ENCODE data around the gene INAVA. TPM values are rescaled to one million over a fixed set of nuclear protein-coding genes. Genes with fewer than 3 reads are reported as not detected.

The INAVA gene
- total and polyA plus RNA-seq, 2 of the 13 experiments (the other 11 are each of a cell fraction or from before 2014, with no cell fraction given), result 6.0 to 13.5 TPM

DNA sequence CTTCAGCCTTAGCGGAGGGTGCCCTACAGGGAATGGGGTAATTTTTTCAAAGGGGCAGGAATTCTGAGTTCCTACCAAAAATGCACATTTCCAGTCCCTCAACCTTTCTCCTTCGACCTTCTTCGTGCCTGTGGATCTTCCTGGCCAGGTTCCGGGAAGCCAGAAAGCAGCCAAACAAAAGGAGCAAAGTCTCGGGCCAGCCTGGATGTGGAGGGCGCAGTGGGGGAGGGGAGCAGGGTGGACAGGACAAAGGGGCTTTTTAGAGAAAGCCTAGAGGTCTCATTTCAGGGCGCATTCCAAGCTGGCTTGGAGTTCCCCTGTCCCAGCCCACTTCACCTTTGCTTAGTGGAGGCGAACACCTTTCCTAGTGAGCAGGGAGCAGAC lies 2.9 kb upstream of the INAVA start (continued):
- TF ChIP-seq, protein P1, sequence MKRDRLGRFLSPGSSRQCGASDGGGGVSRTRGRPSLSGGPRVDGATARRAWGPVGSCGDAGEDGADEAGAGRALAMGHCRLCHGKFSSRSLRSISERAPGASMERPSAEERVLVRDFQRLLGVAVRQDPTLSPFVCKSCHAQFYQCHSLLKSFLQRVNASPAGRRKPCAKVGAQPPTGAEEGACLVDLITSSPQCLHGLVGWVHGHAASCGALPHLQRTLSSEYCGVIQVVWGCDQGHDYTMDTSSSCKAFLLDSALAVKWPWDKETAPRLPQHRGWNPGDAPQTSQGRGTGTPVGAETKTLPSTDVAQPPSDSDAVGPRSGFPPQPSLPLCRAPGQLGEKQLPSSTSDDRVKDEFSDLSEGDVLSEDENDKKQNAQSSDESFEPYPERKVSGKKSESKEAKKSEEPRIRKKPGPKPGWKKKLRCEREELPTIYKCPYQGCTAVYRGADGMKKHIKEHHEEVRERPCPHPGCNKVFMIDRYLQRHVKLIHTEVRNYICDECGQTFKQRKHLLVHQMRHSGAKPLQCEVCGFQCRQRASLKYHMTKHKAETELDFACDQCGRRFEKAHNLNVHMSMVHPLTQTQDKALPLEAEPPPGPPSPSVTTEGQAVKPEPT (CRISPR knock-in tag; IDR thresholded peaks at IDR 0.05; ENCODE audit: low read depth), result no peak
- TF ChIP-seq, protein P2, sequence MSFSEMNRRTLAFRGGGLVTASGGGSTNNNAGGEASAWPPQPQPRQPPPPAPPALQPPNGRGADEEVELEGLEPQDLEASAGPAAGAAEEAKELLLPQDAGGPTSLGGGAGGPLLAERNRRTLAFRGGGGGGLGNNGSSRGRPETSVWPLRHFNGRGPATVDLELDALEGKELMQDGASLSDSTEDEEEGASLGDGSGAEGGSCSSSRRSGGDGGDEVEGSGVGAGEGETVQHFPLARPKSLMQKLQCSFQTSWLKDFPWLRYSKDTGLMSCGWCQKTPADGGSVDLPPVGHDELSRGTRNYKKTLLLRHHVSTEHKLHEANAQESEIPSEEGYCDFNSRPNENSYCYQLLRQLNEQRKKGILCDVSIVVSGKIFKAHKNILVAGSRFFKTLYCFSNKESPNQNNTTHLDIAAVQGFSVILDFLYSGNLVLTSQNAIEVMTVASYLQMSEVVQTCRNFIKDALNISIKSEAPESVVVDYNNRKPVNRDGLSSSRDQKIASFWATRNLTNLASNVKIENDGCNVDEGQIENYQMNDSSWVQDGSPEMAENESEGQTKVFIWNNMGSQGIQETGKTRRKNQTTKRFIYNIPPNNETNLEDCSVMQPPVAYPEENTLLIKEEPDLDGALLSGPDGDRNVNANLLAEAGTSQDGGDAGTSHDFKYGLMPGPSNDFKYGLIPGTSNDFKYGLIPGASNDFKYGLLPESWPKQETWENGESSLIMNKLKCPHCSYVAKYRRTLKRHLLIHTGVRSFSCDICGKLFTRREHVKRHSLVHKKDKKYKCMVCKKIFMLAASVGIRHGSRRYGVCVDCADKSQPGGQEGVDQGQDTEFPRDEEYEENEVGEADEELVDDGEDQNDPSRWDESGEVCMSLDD (CRISPR knock-in tag; IDR thresholded peaks at IDR 0.05; ENCODE audit: borderline replicate concordance), result 0 out of 2 replicates have a peak, but pooled peaks have one; percentile 41
- no peak for TF ChIP-seq PHF20 (CRISPR knock-in tag; IDR thresholded peaks at IDR 0.05)
- no peak for TF ChIP-seq ZNF619 (CRISPR knock-in tag; IDR thresholded peaks at IDR 0.05)
- TF ChIP-seq HOXA9 (CRISPR knock-in tag; IDR thresholded peaks at IDR 0.05; ENCODE audit: borderline replicate concordance), result no peak
- TF ChIP-seq, protein P3, sequence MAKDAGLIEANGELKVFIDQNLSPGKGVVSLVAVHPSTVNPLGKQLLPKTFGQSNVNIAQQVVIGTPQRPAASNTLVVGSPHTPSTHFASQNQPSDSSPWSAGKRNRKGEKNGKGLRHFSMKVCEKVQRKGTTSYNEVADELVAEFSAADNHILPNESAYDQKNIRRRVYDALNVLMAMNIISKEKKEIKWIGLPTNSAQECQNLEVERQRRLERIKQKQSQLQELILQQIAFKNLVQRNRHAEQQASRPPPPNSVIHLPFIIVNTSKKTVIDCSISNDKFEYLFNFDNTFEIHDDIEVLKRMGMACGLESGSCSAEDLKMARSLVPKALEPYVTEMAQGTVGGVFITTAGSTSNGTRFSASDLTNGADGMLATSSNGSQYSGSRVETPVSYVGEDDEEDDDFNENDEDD (CRISPR knock-in tag; IDR thresholded peaks at IDR 0.05; ENCODE audit: borderline replicate concordance), result no peak; the same call in 1 of the 2 replicates
- TF ChIP-seq RORA (CRISPR knock-in tag; IDR thresholded peaks at IDR 0.05), result no peak
- TF ChIP-seq HNRNPLL (IDR thresholded peaks at IDR 0.05; ENCODE audit: low read depth, low read length, poor library complexity, severe bottlenecking), result no peak
- no peak for TF ChIP-seq MLLT10 (CRISPR knock-in tag; IDR thresholded peaks at IDR 0.05)
- 0 out of 2 replicates have a peak, but pooled peaks have one; percentile 29 for TF ChIP-seq ZNF350 (CRISPR knock-in tag; IDR thresholded peaks at IDR 0.05; ENCODE audit: borderline replicate concordance, low read depth)
- TF ChIP-seq ZNF232 (CRISPR knock-in tag; IDR thresholded peaks at IDR 0.05; ENCODE audit: borderline replicate concordance), result no peak
- TF ChIP-seq HOXA7 (CRISPR knock-in tag; IDR thresholded peaks at IDR 0.05), result no peak
- no peak for TF ChIP-seq KMT2A (CRISPR knock-in tag; IDR thresholded peaks at IDR 0.05)
- no peak for TF ChIP-seq ZFYVE20 (CRISPR knock-in tag; IDR thresholded peaks at IDR 0.05; ENCODE audit: borderline replicate concordance, low read depth)
- no peak for TF ChIP-seq GTF3A (CRISPR knock-in tag; conservative IDR thresholded peaks at IDR 0.05)
- TF ChIP-seq, protein P4, sequence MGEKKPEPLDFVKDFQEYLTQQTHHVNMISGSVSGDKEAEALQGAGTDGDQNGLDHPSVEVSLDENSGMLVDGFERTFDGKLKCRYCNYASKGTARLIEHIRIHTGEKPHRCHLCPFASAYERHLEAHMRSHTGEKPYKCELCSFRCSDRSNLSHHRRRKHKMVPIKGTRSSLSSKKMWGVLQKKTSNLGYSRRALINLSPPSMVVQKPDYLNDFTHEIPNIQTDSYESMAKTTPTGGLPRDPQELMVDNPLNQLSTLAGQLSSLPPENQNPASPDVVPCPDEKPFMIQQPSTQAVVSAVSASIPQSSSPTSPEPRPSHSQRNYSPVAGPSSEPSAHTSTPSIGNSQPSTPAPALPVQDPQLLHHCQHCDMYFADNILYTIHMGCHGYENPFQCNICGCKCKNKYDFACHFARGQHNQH (CRISPR knock-in tag; IDR thresholded peaks at IDR 0.05), result no peak
- no peak for TF ChIP-seq RFX5 (IDR thresholded peaks at IDR 0.05; ENCODE audit: low read depth, low read length)
- TF ChIP-seq RBM39 (IDR thresholded peaks at IDR 0.05; ENCODE audit: low read depth, low read length, poor library complexity, severe bottlenecking), result no peak
- no peak for TF ChIP-seq ZNF562 (CRISPR knock-in tag; IDR thresholded peaks at IDR 0.05; ENCODE audit: borderline replicate concordance)
- no peak for TF ChIP-seq ZNF335 (CRISPR knock-in tag; IDR thresholded peaks at IDR 0.05)
- no peak for TF ChIP-seq MTF1 (CRISPR knock-in tag; IDR thresholded peaks at IDR 0.05)
- TF ChIP-seq ZNF563 (CRISPR knock-in tag; IDR thresholded peaks at IDR 0.05), result no peak
- TF ChIP-seq, protein P5, sequence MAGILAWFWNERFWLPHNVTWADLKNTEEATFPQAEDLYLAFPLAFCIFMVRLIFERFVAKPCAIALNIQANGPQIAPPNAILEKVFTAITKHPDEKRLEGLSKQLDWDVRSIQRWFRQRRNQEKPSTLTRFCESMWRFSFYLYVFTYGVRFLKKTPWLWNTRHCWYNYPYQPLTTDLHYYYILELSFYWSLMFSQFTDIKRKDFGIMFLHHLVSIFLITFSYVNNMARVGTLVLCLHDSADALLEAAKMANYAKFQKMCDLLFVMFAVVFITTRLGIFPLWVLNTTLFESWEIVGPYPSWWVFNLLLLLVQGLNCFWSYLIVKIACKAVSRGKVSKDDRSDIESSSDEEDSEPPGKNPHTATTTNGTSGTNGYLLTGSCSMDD (CRISPR knock-in tag; IDR thresholded peaks at IDR 0.05), result no peak
- TF ChIP-seq ZNF274 (CRISPR knock-in tag; IDR thresholded peaks at IDR 0.05), result peak; percentile 10; the same call in 1 of the 2 replicates
